ENCODE data around the gene TRMT11.
"Not testable (repeated sequence)": the region's sequence is repeated elsewhere in the genome, so short reads cannot be mapped to it uniquely, and the experiment has no call there.

The TRMT11 gene

DNA sequence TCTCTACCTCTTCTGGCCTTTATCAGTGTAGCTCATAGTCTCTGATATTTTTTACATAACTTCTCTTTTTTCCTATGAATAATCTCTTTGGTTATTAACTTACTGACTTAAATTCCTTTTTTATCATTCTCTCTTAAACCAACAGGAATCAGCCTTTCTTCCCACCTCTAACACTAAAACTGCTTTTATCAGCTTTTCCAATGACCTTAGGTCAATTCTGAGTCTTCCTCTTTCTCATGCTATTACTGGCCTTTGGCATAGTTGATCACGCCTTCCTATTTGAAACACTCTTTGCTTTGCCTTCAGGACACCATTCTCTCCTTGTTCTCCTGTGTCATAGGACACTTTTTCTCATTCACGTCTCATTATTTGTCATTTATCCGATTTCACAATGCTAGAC lies 37.9 kb upstream of the TRMT11 start:
- Mint-ChIP-seq H3K27me3 (ENCODE audit: low read depth, poor library complexity) (peaks cover 9% of the 10 kb centered on the region), H3K4me1 (no peaks in the 10 kb centered on the region), H3K36me3 (ENCODE audit: low read depth) (no peaks in the 10 kb centered on the region), H3K4me3 (no peak overlapping the region), H3K27ac (no peak overlapping the region), H3K9me3 (peaks cover 3% of the 10 kb centered on the region)
- DNase-seq = no peak
- TF ChIP-seq, protein P1, sequence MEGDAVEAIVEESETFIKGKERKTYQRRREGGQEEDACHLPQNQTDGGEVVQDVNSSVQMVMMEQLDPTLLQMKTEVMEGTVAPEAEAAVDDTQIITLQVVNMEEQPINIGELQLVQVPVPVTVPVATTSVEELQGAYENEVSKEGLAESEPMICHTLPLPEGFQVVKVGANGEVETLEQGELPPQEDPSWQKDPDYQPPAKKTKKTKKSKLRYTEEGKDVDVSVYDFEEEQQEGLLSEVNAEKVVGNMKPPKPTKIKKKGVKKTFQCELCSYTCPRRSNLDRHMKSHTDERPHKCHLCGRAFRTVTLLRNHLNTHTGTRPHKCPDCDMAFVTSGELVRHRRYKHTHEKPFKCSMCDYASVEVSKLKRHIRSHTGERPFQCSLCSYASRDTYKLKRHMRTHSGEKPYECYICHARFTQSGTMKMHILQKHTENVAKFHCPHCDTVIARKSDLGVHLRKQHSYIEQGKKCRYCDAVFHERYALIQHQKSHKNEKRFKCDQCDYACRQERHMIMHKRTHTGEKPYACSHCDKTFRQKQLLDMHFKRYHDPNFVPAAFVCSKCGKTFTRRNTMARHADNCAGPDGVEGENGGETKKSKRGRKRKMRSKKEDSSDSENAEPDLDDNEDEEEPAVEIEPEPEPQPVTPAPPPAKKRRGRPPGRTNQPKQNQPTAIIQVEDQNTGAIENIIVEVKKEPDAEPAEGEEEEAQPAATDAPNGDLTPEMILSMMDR (IDR thresholded peaks at IDR 0.05) = no peak

DNA sequence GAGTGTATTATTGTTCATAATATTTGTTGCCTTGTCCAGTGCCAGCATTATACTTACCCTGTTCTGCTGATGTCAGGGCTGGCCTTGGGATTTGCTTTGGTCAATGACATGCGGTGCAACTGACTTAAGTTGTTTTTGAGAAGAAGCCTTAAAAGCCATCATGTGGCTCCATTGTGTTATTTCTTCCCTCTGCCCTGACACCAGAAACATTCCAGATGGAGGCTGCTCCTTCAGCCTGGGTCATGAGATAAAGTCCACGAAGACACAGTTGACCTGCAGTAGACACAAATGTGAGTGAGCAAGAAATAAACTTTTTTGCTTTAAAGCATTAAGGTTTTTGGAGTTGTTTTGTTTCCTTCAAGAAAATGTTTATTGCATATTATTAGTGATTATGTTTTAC lies 37.3 kb upstream of the TRMT11 start:
- H3K4me3 Mint-ChIP-seq = no peak overlapping the region
- no peak overlapping the region for H3K27ac Mint-ChIP-seq
- TF ChIP-seq, protein P1 (IDR thresholded peaks at IDR 0.05) = no peak
- no peaks in the 10 kb centered on the region for H3K36me3 Mint-ChIP-seq (ENCODE audit: low read depth)
- H3K27me3 Mint-ChIP-seq (ENCODE audit: low read depth, poor library complexity) = peaks cover 9% of the 10 kb centered on the region
- H3K9me3 Mint-ChIP-seq = peaks cover 3% of the 10 kb centered on the region
- no peak for DNase-seq
- H3K4me1 Mint-ChIP-seq = no peaks in the 10 kb centered on the region

DNA sequence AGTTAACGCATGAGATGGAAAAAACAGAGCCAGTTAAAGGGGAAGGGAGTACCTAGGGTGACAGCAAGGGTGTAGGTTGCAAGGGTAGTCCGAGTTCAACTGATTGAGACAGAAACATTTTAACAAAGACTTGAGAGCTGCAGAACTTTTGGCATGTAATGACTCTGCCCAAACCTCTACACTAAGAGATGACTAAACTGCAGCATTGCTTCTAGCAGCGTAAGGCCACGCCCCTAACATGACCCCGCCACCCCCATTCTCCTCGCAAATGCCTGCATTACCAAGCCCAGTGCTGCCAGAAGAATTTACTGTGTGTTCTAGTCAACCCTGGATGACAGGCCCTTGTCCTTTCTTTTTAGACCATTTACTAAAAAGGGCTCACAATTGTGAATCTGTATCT lies 36.0 kb upstream of the TRMT11 start:
- no peak overlapping the region for H3K4me3 Mint-ChIP-seq
- no peak overlapping the region for H3K27ac Mint-ChIP-seq
- TF ChIP-seq, protein P1 (IDR thresholded peaks at IDR 0.05) = no peak
- no peaks in the 10 kb centered on the region for H3K36me3 Mint-ChIP-seq (ENCODE audit: low read depth)
- DNase-seq = no peak
- peaks cover 12% of the 10 kb centered on the region for H3K27me3 Mint-ChIP-seq (ENCODE audit: low read depth, poor library complexity)
- H3K9me3 Mint-ChIP-seq = peaks cover 3% of the 10 kb centered on the region
- no peaks in the 10 kb centered on the region for H3K4me1 Mint-ChIP-seq

DNA sequence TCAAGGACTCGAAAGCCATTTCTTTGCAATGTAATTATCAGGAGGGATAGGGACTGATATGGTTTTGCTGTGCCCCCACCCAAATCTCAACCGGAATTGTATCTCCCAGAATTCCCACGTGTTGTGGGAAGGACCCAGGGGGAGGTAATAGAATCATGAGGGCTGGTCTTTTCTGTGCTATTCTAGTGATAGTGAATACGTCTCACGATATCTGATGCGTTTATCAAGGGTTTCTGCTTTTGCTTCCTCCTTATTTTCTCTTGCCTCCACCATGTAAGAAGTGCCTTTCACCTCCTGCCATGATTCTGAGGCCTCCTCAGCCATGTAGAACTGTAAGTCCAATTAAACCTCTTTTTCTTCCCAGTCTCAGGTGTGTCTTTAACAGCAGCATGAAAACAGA lies 35.6 kb upstream of the TRMT11 start:
- H3K9me3 Mint-ChIP-seq; H3K27ac Mint-ChIP-seq; H3K4me3 Mint-ChIP-seq; H3K36me3 Mint-ChIP-seq (ENCODE audit: low read depth); DNase-seq; H3K4me1 Mint-ChIP-seq: not testable (repeated sequence)
- H3K27me3 Mint-ChIP-seq (ENCODE audit: low read depth, poor library complexity) = peaks cover 11% of the 10 kb centered on the region

DNA sequence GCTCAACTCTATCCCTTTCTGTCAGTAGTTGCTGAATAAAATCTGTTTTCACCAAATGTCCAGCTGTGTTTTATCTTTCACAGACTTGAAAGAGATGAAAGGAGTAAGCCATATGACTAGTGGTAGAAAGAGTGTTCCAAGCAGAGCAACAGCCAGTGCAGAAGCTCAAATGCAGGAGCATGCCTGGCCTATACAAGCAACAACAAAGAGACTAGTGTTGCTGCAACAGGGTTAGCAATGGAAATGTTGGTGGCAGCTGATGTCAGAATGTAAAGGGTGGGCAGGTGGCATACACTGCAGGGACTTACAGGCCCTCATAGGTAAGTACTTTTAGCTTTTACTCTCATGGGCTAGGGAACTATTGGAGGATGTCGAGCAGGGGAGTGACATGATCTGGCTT lies 35.0 kb upstream of the TRMT11 start:
- Mint-ChIP-seq H3K36me3 (ENCODE audit: low read depth) (no peaks in the 10 kb centered on the region), H3K4me1 (no peaks in the 10 kb centered on the region), H3K9me3 (peaks cover 3% of the 10 kb centered on the region), H3K27me3 (ENCODE audit: low read depth, poor library complexity) (peaks cover 10% of the 10 kb centered on the region), H3K4me3 (no peak overlapping the region), H3K27ac (no peak overlapping the region)
- TF ChIP-seq, protein P1 (IDR thresholded peaks at IDR 0.05) = no peak
- DNase-seq = no peak

DNA sequence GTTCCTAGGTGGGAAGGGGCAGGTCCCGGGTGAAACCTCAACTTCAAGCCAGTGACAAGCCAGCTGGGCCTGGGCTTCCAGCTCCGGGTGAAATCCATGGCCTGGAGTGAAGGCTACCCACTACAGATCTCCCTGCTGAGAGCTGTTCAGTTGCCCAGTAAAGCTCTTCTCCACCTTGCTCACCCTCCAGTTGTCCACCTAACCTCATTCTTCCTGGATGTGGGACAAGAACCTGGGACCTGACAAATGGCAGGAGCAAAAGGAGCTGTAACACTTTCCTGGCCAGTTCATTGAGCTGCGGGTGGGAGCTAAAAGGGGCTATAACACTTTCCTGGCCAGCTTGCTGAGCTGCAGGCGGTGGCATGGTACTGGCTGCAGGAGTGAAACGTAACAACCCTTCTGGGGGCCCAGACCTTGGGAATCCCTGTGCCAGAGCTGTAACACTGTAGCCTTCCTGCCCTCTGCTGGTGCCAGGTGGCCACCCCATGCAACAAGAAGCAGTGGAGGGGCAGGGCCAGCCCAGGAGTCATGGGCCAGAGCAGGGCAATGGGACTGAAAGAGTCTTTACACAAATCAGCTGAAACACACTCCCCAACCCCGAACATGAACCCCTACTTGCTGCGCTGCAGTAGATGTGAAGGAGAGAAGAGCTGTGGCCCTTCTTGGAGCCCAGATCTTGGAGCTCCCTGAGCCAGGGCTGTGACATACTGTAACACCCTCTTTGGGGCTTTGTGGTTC lies 33.4 kb upstream of the TRMT11 start:
- Mint-ChIP-seq H3K4me3 (no peak overlapping the region), H3K36me3 (ENCODE audit: low read depth) (no peaks in the 10 kb centered on the region), H3K27ac (no peak overlapping the region), H3K27me3 (ENCODE audit: low read depth, poor library complexity) (peaks cover 10% of the 10 kb centered on the region), H3K9me3 (peaks cover 3% of the 10 kb centered on the region), H3K4me1 (no peaks in the 10 kb centered on the region)
- TF ChIP-seq, protein P1 (IDR thresholded peaks at IDR 0.05) = no peak
- DNase-seq = peak; percentile 15
